Muscle of back (tissue), 11 donors: ENCODE measurements around the gene MMAB. TPM values are rescaled to one million over a fixed set of nuclear protein-coding genes. Genes with fewer than 3 reads are reported as not detected.

Experiments
- DNase-seq, 3 donors: peaks; one replicate each; pipeline versions ENCODE4 v3.0.0 to v3.0.0-alpha.2; 2013
- polyA plus RNA-seq, 10 donors: library from polyadenylated mRNA; unstranded; fragments of 120-200 nt; gene quantifications; one replicate each; pipeline ENCODE4 v1.2.1, GENCODE V29; 2013; ENCODE audit not compliant: insufficient read length in 10 of 10

MMAB gene
- polyA plus RNA-seq, 10 donors, result 17.7 to 32.5 (median 25.1) TPM

GRCh38 chr12:109587921-109588320 is 14.6 kb upstream of the MMAB start:
- no peak for DNase-seq

DNA sequence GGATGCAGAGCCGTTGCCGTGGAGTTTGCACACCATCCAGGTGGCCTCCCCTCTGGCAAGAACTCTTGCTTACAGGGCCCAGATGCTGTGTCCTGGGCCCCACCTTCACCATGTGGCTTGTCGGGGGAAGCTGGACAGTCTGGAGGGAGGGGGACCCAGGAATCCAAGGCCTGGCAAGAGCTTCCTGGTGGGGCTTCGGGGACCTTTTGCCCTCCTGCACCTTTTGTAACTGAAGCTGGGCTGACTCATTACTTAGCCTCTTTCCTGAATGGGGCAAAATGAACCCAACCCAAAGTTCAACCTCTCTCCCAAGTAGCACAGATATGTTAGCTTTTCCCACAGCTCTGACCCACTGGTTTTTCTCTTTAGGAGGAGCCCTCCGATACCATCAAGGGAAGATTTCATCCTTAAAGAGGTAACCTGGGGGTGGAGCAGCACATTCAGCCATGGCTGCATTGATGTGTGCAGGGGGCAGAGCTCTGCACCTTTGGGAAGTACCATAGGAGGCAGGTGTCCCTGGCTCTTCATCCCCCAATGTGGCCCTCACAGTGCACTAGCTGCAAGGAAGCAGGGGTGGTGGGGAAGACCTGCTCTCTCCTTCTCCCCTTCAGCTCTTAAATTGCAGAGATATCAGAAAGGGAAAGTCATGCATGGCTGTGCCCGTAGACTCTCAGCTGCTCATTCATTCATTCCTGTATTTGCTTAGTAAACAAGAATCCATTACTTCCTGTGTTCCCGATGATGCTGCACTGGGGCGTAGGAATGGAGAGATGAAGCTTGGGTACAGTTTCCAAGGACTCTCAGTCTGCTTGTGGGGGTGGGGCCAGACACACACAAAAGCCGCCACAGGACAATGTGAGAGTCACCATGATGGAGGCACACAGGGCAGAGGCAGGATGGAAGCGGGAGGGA is 13.3 kb upstream of the MMAB start:
- DNase-seq, result no peak

- no peak for DNase-seq
Observed at GRCh38 chr12:109583733-109584132, 10.4 kb upstream of the MMAB start.

GRCh38 chr12:109582636-109583035 is 9.3 kb upstream of the MMAB start:
- DNase-seq, result no peak

- DNase-seq, result no peak
Observed at GRCh38 chr12:109581856-109582255, 8.6 kb upstream of the MMAB start.

DNA sequence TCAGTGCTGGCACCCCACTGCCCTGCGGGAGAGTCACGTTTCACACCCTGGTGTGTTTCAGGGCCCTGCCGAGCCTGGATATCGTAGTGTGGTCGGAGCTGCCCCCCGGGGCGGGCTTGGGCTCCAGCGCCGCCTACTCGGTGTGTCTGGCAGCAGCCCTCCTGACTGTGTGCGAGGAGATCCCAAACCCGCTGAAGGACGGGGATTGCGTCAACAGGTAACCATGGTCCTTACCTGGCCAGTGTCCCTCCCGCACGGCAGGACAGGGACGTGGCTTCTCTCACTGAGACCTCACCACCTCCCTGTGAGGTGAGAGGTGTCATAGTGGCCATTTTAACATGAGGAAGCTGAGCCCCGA is 8.0 kb upstream of the MMAB start:
- no peak for DNase-seq

DNA sequence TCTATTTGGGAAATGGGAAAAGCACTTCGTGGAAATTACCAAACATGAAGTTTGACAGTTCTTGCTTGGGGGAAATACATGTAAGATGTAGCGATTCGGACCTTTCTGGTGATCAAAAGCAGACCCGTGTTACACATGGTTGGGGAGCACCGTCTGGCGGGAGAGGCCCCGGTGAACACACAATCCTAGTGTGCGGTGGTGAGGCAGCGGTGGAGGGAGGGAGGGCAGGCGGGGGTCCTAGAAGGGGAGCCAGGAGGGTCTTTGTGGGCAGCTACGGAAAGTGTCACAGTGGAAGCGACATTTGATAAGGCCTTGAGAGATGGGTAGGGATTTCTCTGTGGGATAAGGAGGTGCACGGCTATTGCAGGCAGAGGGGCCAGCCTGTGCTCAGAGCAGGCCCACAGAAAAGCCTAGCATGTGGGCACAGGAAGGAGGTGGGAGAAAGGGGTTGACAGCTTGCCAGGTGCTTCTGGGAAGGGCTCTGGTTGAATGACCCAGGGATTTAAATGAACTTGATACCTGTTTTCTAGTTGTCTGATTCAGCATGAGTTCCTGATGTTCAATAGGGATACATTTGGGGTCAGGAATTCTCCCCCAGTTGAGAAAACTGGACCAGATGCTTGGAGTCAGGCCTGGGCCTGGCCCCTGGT is 7.5 kb upstream of the MMAB start:
- no peak for DNase-seq

GRCh38 chr12:109580272-109580671 is 7.0 kb upstream of the MMAB start:
- DNase-seq, result no peak

- DNase-seq, result no peak
Observed at GRCh38 chr12:109579639-109580038, 6.3 kb upstream of the MMAB start.

DNA sequence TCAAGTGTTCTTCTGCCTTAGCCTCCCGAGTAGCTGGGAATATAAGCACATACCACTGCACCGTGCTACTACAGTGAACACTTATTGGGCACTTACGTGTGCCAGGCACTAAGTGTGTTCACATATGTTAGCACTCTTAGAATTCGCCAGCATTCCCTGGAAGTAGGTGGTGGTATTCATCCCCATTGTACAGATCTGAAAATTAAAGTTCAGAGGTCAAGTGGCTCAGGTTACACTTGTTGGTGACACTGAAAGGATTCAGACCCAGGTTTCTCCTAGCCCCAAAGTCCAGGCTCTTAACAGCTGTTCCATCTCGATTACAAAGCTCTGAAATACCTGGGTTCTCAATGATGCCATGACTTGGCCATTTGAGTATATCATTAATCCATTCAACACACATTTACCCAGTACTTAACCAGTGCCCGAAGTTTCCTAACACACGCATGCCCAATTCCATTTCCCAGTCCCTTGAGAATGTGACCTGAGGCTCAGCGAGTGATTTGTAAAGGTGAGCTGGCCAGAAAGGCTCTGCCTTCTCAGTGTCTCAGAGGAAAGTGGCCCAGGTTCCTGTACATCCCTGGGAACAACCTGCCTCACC is 5.1 kb upstream of the MMAB start:
- DNase-seq, result no peak

DNA sequence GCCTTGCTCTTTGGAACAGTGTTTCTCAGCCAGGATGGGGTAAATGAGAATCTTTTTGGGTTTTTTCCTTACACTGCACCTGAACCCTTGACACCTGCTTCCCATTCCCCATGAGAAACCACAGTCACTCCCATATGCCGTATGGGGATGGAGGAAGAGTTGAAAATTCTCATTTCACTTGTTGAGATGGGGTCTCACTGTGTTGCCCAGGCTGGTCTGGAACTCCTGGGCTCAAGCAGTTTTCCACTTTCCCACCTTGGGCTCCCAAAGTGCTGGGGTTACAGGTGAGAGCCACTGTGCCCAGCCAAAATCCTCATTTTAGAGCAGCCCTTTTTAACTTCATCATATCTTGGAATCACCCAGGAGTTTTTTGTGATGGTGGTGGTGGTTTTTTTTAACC is 4.0 kb upstream of the MMAB start:
- DNase-seq, result no peak

DNA sequence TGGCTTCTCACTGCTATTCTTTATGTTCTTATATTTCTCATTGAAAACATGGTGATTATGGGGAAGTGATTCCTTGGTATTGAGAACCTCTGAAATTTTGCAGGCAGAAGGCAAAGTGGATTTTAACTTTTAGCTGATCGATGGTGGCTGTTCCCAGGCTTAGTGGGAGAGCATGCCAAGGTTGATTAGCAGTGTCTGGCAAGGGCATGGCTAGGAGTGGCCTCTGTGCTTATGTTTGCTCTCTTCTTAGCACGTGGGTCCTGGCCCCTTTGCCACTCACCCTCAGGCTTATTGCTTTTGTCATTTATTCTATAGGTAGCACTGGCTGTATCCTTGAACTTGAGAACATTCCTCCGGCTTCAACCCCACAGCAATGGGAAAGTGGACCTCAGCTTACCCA is 2.4 kb upstream of the MMAB start:
- no peak for DNase-seq

GRCh38 chr12:109573914-109574244 is 575 bp upstream of the MMAB start:
- DNase-seq, result no peak

- DNase-seq, result no peak
Observed at GRCh38 chr12:109572506-109572845, 828 bp downstream of the MMAB start.

DNA sequence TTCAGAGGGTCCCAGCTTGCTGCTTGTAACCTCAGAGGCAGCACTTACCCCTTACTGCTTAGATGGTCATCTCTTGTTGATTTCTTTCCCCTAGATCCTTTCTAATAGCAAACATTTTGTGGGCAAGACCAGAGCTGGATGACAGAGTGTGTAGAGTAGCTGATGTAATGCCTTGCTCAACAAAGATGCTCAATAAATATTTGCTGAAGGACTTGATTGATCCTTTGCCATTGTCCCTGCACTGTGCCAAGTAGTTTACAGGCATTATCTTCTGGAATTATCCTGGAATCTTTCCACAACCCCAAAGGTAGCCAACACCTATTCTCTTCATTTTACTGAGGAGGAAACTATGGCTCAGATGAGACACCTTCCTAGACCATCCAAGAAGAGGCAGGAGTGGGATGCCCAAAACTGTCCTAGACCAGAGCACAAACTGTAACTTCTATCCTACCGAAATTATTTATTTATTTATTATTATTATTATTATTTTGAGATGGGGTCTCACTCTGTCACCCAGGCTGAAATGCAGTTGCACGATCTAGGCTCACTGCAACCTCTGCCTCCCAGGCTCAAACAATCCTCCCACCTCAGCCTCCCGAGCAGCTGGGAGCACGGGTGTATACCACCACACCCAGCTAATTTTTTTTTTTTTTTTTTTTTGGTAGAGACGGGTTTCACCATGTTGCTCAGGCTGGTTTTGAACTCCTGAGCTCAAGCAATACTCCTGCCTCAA is 1.4 kb downstream of the MMAB start:
- DNase-seq, result no peak

DNA sequence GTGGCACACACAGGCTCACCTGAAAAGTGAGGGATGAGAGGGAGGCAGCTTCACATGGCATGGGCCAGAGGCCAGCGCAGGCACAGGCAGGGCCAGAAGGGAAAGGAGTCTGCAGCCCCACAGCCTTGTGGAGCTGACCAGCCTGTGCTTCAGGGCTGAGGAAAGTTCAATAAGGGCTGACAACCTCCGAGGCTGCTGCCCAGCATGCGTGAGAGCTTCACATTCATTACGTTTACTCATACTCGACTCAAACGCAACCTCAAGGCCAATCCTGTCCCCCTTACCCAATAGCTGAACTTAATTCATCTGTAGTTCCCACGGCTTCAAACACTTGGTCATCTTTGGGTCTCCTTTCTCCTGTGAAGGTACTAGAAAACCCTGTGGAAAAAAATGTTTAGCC is 4.8 kb downstream of the MMAB start:
- no peak for DNase-seq

DNA sequence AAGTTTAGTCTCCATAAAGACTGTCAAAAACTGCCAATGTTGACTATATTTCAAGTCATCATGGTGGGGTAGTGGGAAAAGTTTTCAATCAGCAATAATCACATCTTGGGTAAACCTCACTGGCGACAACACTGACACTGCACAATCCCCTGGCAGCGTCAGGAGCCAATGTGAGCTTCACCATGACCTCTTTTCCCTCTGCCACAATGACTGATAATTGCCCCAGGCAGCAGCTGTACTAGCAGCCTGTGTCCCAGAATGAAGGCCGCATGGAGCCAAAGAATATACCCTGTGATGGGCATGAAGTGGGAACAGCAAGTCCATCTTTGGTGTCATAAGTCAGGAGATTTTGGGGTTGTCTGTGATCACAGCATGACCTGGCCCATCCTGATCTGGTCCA is 5.3 kb downstream of the MMAB start:
- no peak for DNase-seq

- DNase-seq, result no peak
Observed at GRCh38 chr12:109567296-109567695, 6.0 kb downstream of the MMAB start.

DNA sequence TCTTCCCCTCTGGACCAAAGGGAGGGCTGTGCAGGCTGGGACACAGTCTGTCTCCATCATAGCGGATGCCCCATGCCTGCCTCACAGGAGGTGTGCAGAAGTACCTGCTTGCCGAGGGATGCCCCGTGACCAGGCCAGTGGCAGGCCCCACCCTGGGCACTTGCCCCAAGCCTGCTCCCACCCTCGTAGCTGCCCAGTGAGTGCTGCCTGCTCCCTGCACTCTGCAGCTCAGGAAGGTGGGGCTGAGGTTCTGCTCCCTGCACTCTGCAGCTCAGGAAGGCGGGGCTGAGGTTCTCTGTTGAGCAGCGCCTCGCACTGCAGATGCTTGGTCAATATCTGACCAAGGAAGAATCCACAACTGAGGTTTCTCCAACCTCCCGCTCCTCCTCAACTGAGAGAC is 6.9 kb downstream of the MMAB start:
- no peak for DNase-seq

GRCh38 chr12:109563291-109564284 is 9.7 kb downstream of the MMAB start:
- peak in 1 of 3 donors; percentile 38 for DNase-seq

DNA sequence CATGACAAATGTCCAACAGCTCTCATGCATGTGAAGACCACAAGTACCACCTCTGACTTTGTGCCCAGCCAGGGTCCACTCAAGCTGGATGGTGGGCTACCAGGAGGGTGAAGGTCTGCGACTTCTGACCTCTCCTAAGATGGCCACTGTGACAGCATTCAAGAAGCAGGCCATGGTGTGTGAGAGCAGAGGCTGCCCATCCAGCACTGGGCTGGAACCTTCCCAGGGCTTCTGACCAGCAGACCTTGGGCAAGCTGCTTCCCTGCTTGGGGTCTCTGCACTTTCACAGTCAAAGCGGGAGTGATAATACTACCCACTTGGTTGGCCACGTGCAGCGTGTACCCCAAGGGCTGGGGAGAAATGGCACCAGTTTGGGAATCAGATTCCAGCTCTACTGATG is 10.4 kb downstream of the MMAB start:
- no peak for DNase-seq

- no peak for DNase-seq
Observed at GRCh38 chr12:109561711-109562030, 11.6 kb downstream of the MMAB start.
